Activated CD4-positive, alpha-beta T cell treated with anti-CD3 and anti-CD28 coated beads, Interleukin-2, amount 10 ng/mL, durations not matched to agents 24 days and 14 days (primary cell): ENCODE results near the gene ATG4B. TPM values are rescaled to one million over a fixed set of nuclear protein-coding genes. Genes with fewer than 3 reads are reported as not detected.
"Not testable (repeated sequence)": the region's sequence is repeated elsewhere in the genome, so short reads cannot be mapped to it uniquely, and the experiment has no call there.

Experiments
- DNase-seq: peaks from one replicate; pipeline ENCODE4 v3.0.0; 2022
- H3K27ac Mint-ChIP-seq: one replicate; pipeline ENCODE4 v1.8.0; 2022; ENCODE audit warnings: mild to moderate bottlenecking, mixed read lengths
- H3K27me3 Mint-ChIP-seq: one replicate; pipeline ENCODE4 v1.8.0; 2022; ENCODE audit warnings: mixed read lengths
- H3K36me3 Mint-ChIP-seq: one replicate; pipeline ENCODE4 v1.8.0; 2022; ENCODE audit warnings: low read depth, mild to moderate bottlenecking, mixed read lengths
- H3K4me1 Mint-ChIP-seq: one replicate; pipeline ENCODE4 v1.8.0; 2021; ENCODE audit warnings: mixed read lengths
- H3K4me3 Mint-ChIP-seq: one replicate; pipeline ENCODE4 v1.8.0; 2022; ENCODE audit warnings: mild to moderate bottlenecking, moderate library complexity, mixed read lengths
- H3K9me3 Mint-ChIP-seq: one replicate; pipeline ENCODE4 v1.8.0; 2021; ENCODE audit warnings: mixed read lengths
- intact Hi-C: fragments of 100-400 bp; cut with micrococcal nuclease; formaldehyde crosslinking; loops from one replicate; pipeline ENCODE4 v1.15.1; 2023
- total RNA-seq: library from RNA; stranded (reverse); gene quantifications from 2 replicates; pipeline ENCODE4 v1.2.3, GENCODE V29; 2022

The ATG4B gene
- total RNA-seq, 1 donor from 2014 or later = 109 TPM

GRCh38 chr2:241656190-241656741 is 18.8 kb downstream of the ATG4B start:
- H3K9me3 Mint-ChIP-seq = no peaks in the 10 kb centered on the region
- no peak overlapping the region for H3K4me3 Mint-ChIP-seq
- no peak for DNase-seq
- peaks cover 51% of the 10 kb centered on the region for H3K36me3 Mint-ChIP-seq
- no peaks in the 10 kb centered on the region for H3K27me3 Mint-ChIP-seq
- H3K4me1 Mint-ChIP-seq = no peaks in the 10 kb centered on the region
- no peak overlapping the region for H3K27ac Mint-ChIP-seq
- intact Hi-C loops = no loop called here

- intact Hi-C loops = no loop called here
- Mint-ChIP-seq H3K36me3 (peaks cover 44% of the 10 kb centered on the region), H3K9me3 (no peaks in the 10 kb centered on the region)
Measured at GRCh38 chr2:241657786-241658254, 20.3 kb downstream of the ATG4B start.

GRCh38 chr2:241658296-241658695 is 20.8 kb downstream of the ATG4B start:
- peaks cover 41% of the 10 kb centered on the region for H3K36me3 Mint-ChIP-seq
- no peak overlapping the region for H3K27ac Mint-ChIP-seq
- no peak for DNase-seq
- intact Hi-C loops = no loop called here
- H3K9me3 Mint-ChIP-seq = no peaks in the 10 kb centered on the region
- no peak overlapping the region for H3K4me3 Mint-ChIP-seq
- no peaks in the 10 kb centered on the region for H3K27me3 Mint-ChIP-seq
- no peaks in the 10 kb centered on the region for H3K4me1 Mint-ChIP-seq

More at GRCh38 chr2:241657786-241658254, 20.3 kb downstream of the ATG4B start:
- Mint-ChIP-seq H3K4me3 (no peak overlapping the region), H3K4me1 (no peaks in the 10 kb centered on the region), H3K27ac (no peak overlapping the region), H3K27me3 (no peaks in the 10 kb centered on the region)
- no peak for DNase-seq

- H3K9me3 Mint-ChIP-seq = no peaks in the 10 kb centered on the region
- H3K27me3 Mint-ChIP-seq = no peaks in the 10 kb centered on the region
- H3K27ac Mint-ChIP-seq = no peak overlapping the region
- intact Hi-C loops = no loop called here
- H3K4me1 Mint-ChIP-seq = no peaks in the 10 kb centered on the region
- peak; percentile 83 for DNase-seq
- H3K4me3 Mint-ChIP-seq = no peak overlapping the region
- H3K36me3 Mint-ChIP-seq = peaks cover 41% of the 10 kb centered on the region
Measured at GRCh38 chr2:241659150-241659739, 21.8 kb downstream of the ATG4B start.

GRCh38 chr2:241660593-241661213 is 23.2 kb downstream of the ATG4B start:
- Mint-ChIP-seq H3K4me1 (peaks cover 8% of the 10 kb centered on the region), H3K27ac (no peak overlapping the region), H3K9me3 (no peaks in the 10 kb centered on the region), H3K4me3 (no peak overlapping the region), H3K36me3 (peaks cover 34% of the 10 kb centered on the region), H3K27me3 (no peaks in the 10 kb centered on the region)
- intact Hi-C loops = no loop called here
- DNase-seq = no peak

GRCh38 chr2:241662731-241663130 is 25.2 kb downstream of the ATG4B start:
- H3K36me3 Mint-ChIP-seq = peaks cover 26% of the 10 kb centered on the region
- H3K27ac Mint-ChIP-seq, DNase-seq, H3K4me1 Mint-ChIP-seq, intact Hi-C loops, H3K9me3 Mint-ChIP-seq, H3K4me3 Mint-ChIP-seq, H3K27me3 Mint-ChIP-seq: not testable (repeated sequence)

- H3K27ac Mint-ChIP-seq = no peak overlapping the region
- peaks cover 22% of the 10 kb centered on the region for H3K36me3 Mint-ChIP-seq
- H3K27me3 Mint-ChIP-seq = no peaks in the 10 kb centered on the region
- intact Hi-C loops = loop anchor here (2.0 kb wide), 1 partner anchor 21 kb away; the partner anchor contains the start of gene DTYMK
- H3K9me3 Mint-ChIP-seq = no peaks in the 10 kb centered on the region
- H3K4me3 Mint-ChIP-seq = no peak overlapping the region
- peaks cover 8% of the 10 kb centered on the region for H3K4me1 Mint-ChIP-seq
- no peak for DNase-seq
Measured at GRCh38 chr2:241665731-241666440, 28.4 kb downstream of the ATG4B start.

GRCh38 chr2:241666627-241667400 is 29.3 kb downstream of the ATG4B start:
- Mint-ChIP-seq H3K4me3 (no peak overlapping the region), H3K9me3 (no peaks in the 10 kb centered on the region), H3K36me3 (peaks cover 21% of the 10 kb centered on the region), H3K27me3 (no peaks in the 10 kb centered on the region), H3K4me1 (peaks cover 8% of the 10 kb centered on the region), H3K27ac (no peak overlapping the region)
- DNase-seq = no peak
- intact Hi-C loops = no loop called here

- intact Hi-C loops = no loop called here
- peaks cover 8% of the 10 kb centered on the region for H3K4me1 Mint-ChIP-seq
- H3K27me3 Mint-ChIP-seq = no peaks in the 10 kb centered on the region
- peaks cover 22% of the 10 kb centered on the region for H3K36me3 Mint-ChIP-seq
- H3K9me3 Mint-ChIP-seq = no peaks in the 10 kb centered on the region
- no peak overlapping the region for H3K27ac Mint-ChIP-seq
- DNase-seq = no peak
- no peak overlapping the region for H3K4me3 Mint-ChIP-seq
Measured at GRCh38 chr2:241668354-241668753, 30.9 kb downstream of the ATG4B start.

- peaks cover 10% of the 10 kb centered on the region for H3K4me1 Mint-ChIP-seq
- H3K9me3 Mint-ChIP-seq = no peaks in the 10 kb centered on the region
- no peaks in the 10 kb centered on the region for H3K27me3 Mint-ChIP-seq
- peaks cover 23% of the 10 kb centered on the region for H3K36me3 Mint-ChIP-seq
- intact Hi-C loops = no loop called here
- no peak overlapping the region for H3K27ac Mint-ChIP-seq
- no peak overlapping the region for H3K4me3 Mint-ChIP-seq
- no peak for DNase-seq
Measured at GRCh38 chr2:241668839-241669238, 31.3 kb downstream of the ATG4B start.

GRCh38 chr2:241670333-241671110 is 33.0 kb downstream of the ATG4B start:
- no peak for DNase-seq
- Mint-ChIP-seq H3K36me3 (peaks cover 29% of the 10 kb centered on the region), H3K4me1 (peaks cover 2% of the 10 kb centered on the region), H3K4me3 (no peak overlapping the region), H3K9me3 (no peaks in the 10 kb centered on the region), H3K27ac (no peak overlapping the region), H3K27me3 (no peaks in the 10 kb centered on the region)
- intact Hi-C loops = no loop called here

GRCh38 chr2:241671457-241672240 is 34.2 kb downstream of the ATG4B start:
- H3K4me1 Mint-ChIP-seq = peaks cover 2% of the 10 kb centered on the region
- no peak overlapping the region for H3K27ac Mint-ChIP-seq
- no peak overlapping the region for H3K4me3 Mint-ChIP-seq
- no peak for DNase-seq
- no peaks in the 10 kb centered on the region for H3K27me3 Mint-ChIP-seq
- peaks cover 31% of the 10 kb centered on the region for H3K36me3 Mint-ChIP-seq
- H3K9me3 Mint-ChIP-seq = no peaks in the 10 kb centered on the region
- intact Hi-C loops = no loop called here
